ENCODE measurements around the gene TAGLN. TPM values are rescaled to one million over a fixed set of nuclear protein-coding genes. Genes with fewer than 3 reads are reported as not detected.

The TAGLN gene
- total and polyA plus RNA-seq, 2 donors (not counting 1 experiment from before 2014, with no cell fraction given): 824 to 4,435 TPM

DNA sequence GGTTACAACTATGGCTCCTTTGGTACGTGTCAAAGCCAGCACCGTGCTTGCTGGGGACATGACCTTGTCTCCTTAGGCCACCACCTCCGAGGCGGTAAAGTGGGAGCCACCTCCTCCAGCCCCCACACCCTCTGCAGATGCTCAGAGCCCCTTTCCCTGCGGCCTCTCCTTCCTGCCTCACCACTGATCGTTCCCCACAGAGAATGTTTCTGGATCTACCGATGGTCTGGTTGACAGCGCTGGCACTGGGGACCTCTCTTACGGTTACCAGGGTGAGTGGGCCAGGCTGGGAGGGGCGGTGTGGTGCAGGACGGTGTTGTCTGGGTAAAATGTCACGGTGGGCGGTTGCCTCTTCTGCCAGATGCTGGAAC lies 11.8 kb upstream of the TAGLN start:
- H2AFZ ChIP-seq (ENCODE audit: low read length): no peak overlapping the region
- no peak overlapping the region for H3K9ac ChIP-seq (ENCODE audit: insufficient read depth, low read length)
- H3K27ac ChIP-seq (ENCODE audit: insufficient read depth, low read length): no peak overlapping the region
- H3K36me3 ChIP-seq (ENCODE audit: control insufficient read depth, insufficient read depth, low read length): peaks cover 22% of the 10 kb centered on the region
- no peaks in the 10 kb centered on the region for H3K27me3 ChIP-seq (ENCODE audit: control insufficient read depth, insufficient read depth, low read length)
- H3K9me3 ChIP-seq (ENCODE audit: control insufficient read depth, insufficient read depth, low read depth, low read length): no peaks in the 10 kb centered on the region
- no peaks in the 10 kb centered on the region for H3K79me2 ChIP-seq (ENCODE audit: control insufficient read depth, insufficient read depth, low read length)
- H3K4me3 ChIP-seq (replicated peaks in 1 of 4; ENCODE audit: control extremely low read depth in 1 of 4, insufficient read depth in 1 of 4, low read depth in 3 of 4, low read length in 4 of 4): no peak overlapping the region
- TF ChIP-seq, protein P1, sequence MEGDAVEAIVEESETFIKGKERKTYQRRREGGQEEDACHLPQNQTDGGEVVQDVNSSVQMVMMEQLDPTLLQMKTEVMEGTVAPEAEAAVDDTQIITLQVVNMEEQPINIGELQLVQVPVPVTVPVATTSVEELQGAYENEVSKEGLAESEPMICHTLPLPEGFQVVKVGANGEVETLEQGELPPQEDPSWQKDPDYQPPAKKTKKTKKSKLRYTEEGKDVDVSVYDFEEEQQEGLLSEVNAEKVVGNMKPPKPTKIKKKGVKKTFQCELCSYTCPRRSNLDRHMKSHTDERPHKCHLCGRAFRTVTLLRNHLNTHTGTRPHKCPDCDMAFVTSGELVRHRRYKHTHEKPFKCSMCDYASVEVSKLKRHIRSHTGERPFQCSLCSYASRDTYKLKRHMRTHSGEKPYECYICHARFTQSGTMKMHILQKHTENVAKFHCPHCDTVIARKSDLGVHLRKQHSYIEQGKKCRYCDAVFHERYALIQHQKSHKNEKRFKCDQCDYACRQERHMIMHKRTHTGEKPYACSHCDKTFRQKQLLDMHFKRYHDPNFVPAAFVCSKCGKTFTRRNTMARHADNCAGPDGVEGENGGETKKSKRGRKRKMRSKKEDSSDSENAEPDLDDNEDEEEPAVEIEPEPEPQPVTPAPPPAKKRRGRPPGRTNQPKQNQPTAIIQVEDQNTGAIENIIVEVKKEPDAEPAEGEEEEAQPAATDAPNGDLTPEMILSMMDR (conservative IDR thresholded peaks at IDR 0.05 in 1 of 2, IDR thresholded peaks at IDR 0.05 in 1 of 2; ENCODE audit: low read depth in 1 of 2, low read length in 2 of 2): no peak
- no peak for TF ChIP-seq EZH2 (IDR thresholded peaks at IDR 0.05; ENCODE audit: low read length, missing control alignments)
- no peak for DNase-seq (ENCODE audit: low read depth in 2 of 2)
- H3K4me1 ChIP-seq (ENCODE audit: control insufficient read depth, extremely low read depth, insufficient read depth, low read length): no peaks in the 10 kb centered on the region
- H3K4me2 ChIP-seq (ENCODE audit: extremely low read depth, insufficient read depth, low read length): no peak overlapping the region
- no peaks in the 10 kb centered on the region for H4K20me1 ChIP-seq (ENCODE audit: control insufficient read depth, extremely low read depth, insufficient read depth, low read length)

DNA sequence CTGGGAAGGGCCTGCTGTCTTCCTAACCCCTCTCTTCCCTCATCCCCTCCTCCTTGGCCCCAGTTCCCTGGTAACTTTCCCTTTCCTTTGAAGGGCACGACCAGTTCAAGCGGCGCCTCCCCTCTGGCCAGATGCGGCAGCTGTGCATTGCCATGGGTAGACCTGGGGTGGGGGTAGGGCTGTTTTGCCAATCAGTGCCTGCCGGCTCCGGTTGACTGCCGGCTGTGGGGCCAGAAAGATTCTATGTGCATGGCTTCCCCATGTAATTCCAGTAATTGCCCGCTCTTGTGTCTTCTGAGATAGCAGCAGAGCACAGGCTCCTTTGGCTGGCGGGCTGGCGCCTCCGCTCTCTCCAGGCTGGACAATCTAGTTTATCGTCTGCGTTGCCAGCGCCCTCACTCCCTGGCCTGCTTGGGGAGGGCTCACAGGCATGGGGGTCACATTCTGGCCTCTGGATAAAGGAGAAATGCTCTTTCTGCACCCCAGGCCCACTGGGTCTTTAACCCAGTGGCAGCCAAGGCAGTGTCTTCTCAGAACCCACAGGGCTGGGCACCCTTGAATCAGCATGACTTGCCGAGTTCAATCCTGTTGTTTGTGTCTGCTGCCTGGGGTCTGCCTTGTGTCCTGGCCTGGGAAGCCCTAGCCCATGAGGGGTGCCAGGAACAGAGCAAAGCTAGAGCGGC lies 11.2 kb upstream of the TAGLN start:
- no peak overlapping the region for H3K9ac ChIP-seq (ENCODE audit: insufficient read depth, low read length)
- no peak overlapping the region for H3K27ac ChIP-seq (ENCODE audit: insufficient read depth, low read length)
- H3K4me2 ChIP-seq (ENCODE audit: extremely low read depth, insufficient read depth, low read length): no peak overlapping the region
- no peak overlapping the region for H3K4me3 ChIP-seq (replicated peaks in 1 of 4; ENCODE audit: control extremely low read depth in 1 of 4, insufficient read depth in 1 of 4, low read depth in 3 of 4, low read length in 4 of 4)
- no peak for DNase-seq (ENCODE audit: low read depth in 2 of 2)
- no peaks in the 10 kb centered on the region for H3K27me3 ChIP-seq (ENCODE audit: control insufficient read depth, insufficient read depth, low read length)
- no peaks in the 10 kb centered on the region for H3K79me2 ChIP-seq (ENCODE audit: control insufficient read depth, insufficient read depth, low read length)
- TF ChIP-seq EZH2 (IDR thresholded peaks at IDR 0.05; ENCODE audit: low read length, missing control alignments): no peak
- TF ChIP-seq, protein P1 (conservative IDR thresholded peaks at IDR 0.05 in 1 of 2, IDR thresholded peaks at IDR 0.05 in 1 of 2; ENCODE audit: low read depth in 1 of 2, low read length in 2 of 2): no peak
- no peaks in the 10 kb centered on the region for H3K9me3 ChIP-seq (ENCODE audit: control insufficient read depth, insufficient read depth, low read depth, low read length)
- H3K36me3 ChIP-seq (ENCODE audit: control insufficient read depth, insufficient read depth, low read length): peaks cover 23% of the 10 kb centered on the region
- no peaks in the 10 kb centered on the region for H3K4me1 ChIP-seq (ENCODE audit: control insufficient read depth, extremely low read depth, insufficient read depth, low read length)
- no peak overlapping the region for H2AFZ ChIP-seq (ENCODE audit: low read length)
- no peaks in the 10 kb centered on the region for H4K20me1 ChIP-seq (ENCODE audit: control insufficient read depth, extremely low read depth, insufficient read depth, low read length)

DNA sequence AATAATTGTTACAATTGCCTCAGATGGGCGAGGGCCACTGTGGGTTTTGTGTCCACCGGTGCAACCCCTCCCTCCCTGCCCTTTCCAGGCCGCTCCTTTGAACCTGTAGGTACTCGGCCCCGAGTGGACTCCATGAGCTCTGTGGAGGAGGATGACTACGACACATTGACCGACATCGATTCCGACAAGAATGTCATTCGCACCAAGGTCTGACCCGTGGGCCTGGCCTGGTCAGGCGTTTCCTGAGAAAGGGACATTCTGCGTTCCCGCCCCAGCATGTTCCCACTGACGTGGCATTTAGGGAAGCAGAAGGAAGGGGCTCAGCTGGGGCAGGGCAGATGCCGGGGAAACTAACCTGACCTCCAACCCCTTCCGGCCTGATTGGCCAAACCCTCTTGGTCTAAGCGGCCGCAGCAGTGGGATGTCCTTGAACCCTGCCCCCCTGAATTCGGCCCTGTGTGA lies 10.5 kb upstream of the TAGLN start:
- no peak overlapping the region for H3K4me2 ChIP-seq (ENCODE audit: extremely low read depth, insufficient read depth, low read length)
- no peaks in the 10 kb centered on the region for H3K9me3 ChIP-seq (ENCODE audit: control insufficient read depth, insufficient read depth, low read depth, low read length)
- no peaks in the 10 kb centered on the region for H4K20me1 ChIP-seq (ENCODE audit: control insufficient read depth, extremely low read depth, insufficient read depth, low read length)
- no peak for DNase-seq (ENCODE audit: low read depth in 2 of 2)
- no peak overlapping the region for H2AFZ ChIP-seq (ENCODE audit: low read length)
- TF ChIP-seq, protein P1 (conservative IDR thresholded peaks at IDR 0.05 in 1 of 2, IDR thresholded peaks at IDR 0.05 in 1 of 2; ENCODE audit: low read depth in 1 of 2, low read length in 2 of 2): no peak
- no peak for TF ChIP-seq EZH2 (IDR thresholded peaks at IDR 0.05; ENCODE audit: low read length, missing control alignments)
- peaks cover 23% of the 10 kb centered on the region for H3K36me3 ChIP-seq (ENCODE audit: control insufficient read depth, insufficient read depth, low read length)
- H3K9ac ChIP-seq (ENCODE audit: insufficient read depth, low read length): no peak overlapping the region
- no peak overlapping the region for H3K4me3 ChIP-seq (replicated peaks in 1 of 4; ENCODE audit: control extremely low read depth in 1 of 4, insufficient read depth in 1 of 4, low read depth in 3 of 4, low read length in 4 of 4)
- H3K79me2 ChIP-seq (ENCODE audit: control insufficient read depth, insufficient read depth, low read length): no peaks in the 10 kb centered on the region
- no peaks in the 10 kb centered on the region for H3K4me1 ChIP-seq (ENCODE audit: control insufficient read depth, extremely low read depth, insufficient read depth, low read length)
- H3K27ac ChIP-seq (ENCODE audit: insufficient read depth, low read length): no peak overlapping the region
- no peaks in the 10 kb centered on the region for H3K27me3 ChIP-seq (ENCODE audit: control insufficient read depth, insufficient read depth, low read length)

Measured in fibroblast of lung (primary cell).